H54 (cell line): ENCODE data around the gene FBXW7.

Source experiments
- DNase-seq: peaks from one replicate; pipeline ENCODE4 v3.0.0; 2011; ENCODE audit warnings: low spot score, mixed read lengths; ENCODE audit not compliant: insufficient read length
- FAIRE-seq: peaks from 3 replicates; lab custom pipeline; 2011; peaks lifted over from hg19 to GRCh38; lab: Jason Lieb, UNC
- POLR2A ChIP-seq: IDR thresholded peaks from 2 replicates; pipeline ENCODE4 v1.6.1; 2011; ENCODE audit warnings: low read depth, mild to moderate bottlenecking, low read length

Gene FBXW7

GRCh38 chr4:152340818-152341217, 195.1 kb downstream of the FBXW7 start:
- no peak for FAIRE-seq
- no peak for TF ChIP-seq POLR2A
- no peak for DNase-seq

- no peak for TF ChIP-seq POLR2A
- FAIRE-seq (no peak), DNase-seq (no peak)
These were observed 196.3 kb downstream of the FBXW7 start for GRCh38 chr4:152339576-152339975.

- FAIRE-seq (no peak), DNase-seq (no peak)
- TF ChIP-seq POLR2A = no peak
These were observed 201.0 kb downstream of the FBXW7 start for GRCh38 chr4:152334931-152335330.

- FAIRE-seq (no peak), DNase-seq (no peak)
- TF ChIP-seq POLR2A = no peak
These were observed 204.8 kb downstream of the FBXW7 start for GRCh38 chr4:152331042-152331441.

GRCh38 chr4:152328582-152328981, 207.3 kb downstream of the FBXW7 start:
- FAIRE-seq = no peak
- no peak for TF ChIP-seq POLR2A
- no peak for DNase-seq

- no peak for DNase-seq
- no peak for TF ChIP-seq POLR2A
- no peak for FAIRE-seq
These were observed 208.1 kb downstream of the FBXW7 start for GRCh38 chr4:152327606-152328453.

- FAIRE-seq = no peak
- no peak for TF ChIP-seq POLR2A
These were observed 210.1 kb downstream of the FBXW7 start for GRCh38 chr4:152325831-152326230.

GRCh38 chr4:152323221-152323620, 212.7 kb downstream of the FBXW7 start:
- no peak for FAIRE-seq
- DNase-seq = no peak
- no peak for TF ChIP-seq POLR2A

More at GRCh38 chr4:152325831-152326230, 210.1 kb downstream of the FBXW7 start:
- no peak for DNase-seq

GRCh38 chr4:152322656-152323055, 213.2 kb downstream of the FBXW7 start:
- FAIRE-seq = no peak

GRCh38 chr4:152321923-152322322, 214.0 kb downstream of the FBXW7 start:
- FAIRE-seq (no peak), DNase-seq (no peak)
- TF ChIP-seq POLR2A = no peak

More at GRCh38 chr4:152322656-152323055, 213.2 kb downstream of the FBXW7 start:
- no peak for TF ChIP-seq POLR2A
- no peak for DNase-seq

GRCh38 chr4:152321398-152321797, 214.5 kb downstream of the FBXW7 start:
- no peak for TF ChIP-seq POLR2A
- DNase-seq (no peak), FAIRE-seq (no peak)

GRCh38 chr4:152316969-152317368, 218.9 kb downstream of the FBXW7 start:
- TF ChIP-seq POLR2A = no peak
- FAIRE-seq (no peak), DNase-seq (no peak)

- DNase-seq = no peak
- no peak for TF ChIP-seq POLR2A
- no peak for FAIRE-seq
These were observed 225.6 kb downstream of the FBXW7 start for GRCh38 chr4:152310257-152310656.

GRCh38 chr4:152309418-152309817, 226.5 kb downstream of the FBXW7 start:
- no peak for DNase-seq
- FAIRE-seq = no peak
- no peak for TF ChIP-seq POLR2A

GRCh38 chr4:152308951-152309350, 226.9 kb downstream of the FBXW7 start:
- TF ChIP-seq POLR2A = no peak
- DNase-seq (no peak), FAIRE-seq (no peak)
